Activated CD4-positive, alpha-beta T cell treated with anti-CD3 and anti-CD28 coated beads, Interleukin-2, amount 50 U/mL, for 4 hours (primary cell): ENCODE results near the gene TCERG1.

Experiments
- DNase-seq, 2 experiments: peaks; one replicate each; pipeline ENCODE4 v3.0.0-alpha.2; 2020

TCERG1 gene

GRCh38 chr5:146458894-146459293 lies 11.8 kb downstream of the TCERG1 start:
- no peak for DNase-seq

DNA sequence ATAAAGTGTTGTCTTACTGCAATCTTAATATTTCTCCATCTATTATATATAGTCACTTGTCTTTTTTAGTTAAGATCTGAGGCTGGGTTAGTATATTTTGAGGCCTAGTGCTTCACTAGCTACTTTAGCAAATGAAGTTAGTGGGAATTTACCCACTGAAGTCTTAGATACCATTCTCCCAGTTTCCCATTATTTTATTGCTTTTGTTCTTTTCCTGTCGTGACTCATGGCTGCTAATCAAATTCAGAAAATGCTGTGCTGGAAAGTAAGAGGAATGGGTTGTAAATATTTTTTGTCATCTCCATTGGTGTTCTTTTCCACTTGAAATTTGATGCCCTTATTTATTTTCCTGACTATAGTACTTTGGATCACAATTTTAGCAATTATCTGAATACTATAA lies 14.2 kb downstream of the TCERG1 start:
- DNase-seq, result no peak

DNA sequence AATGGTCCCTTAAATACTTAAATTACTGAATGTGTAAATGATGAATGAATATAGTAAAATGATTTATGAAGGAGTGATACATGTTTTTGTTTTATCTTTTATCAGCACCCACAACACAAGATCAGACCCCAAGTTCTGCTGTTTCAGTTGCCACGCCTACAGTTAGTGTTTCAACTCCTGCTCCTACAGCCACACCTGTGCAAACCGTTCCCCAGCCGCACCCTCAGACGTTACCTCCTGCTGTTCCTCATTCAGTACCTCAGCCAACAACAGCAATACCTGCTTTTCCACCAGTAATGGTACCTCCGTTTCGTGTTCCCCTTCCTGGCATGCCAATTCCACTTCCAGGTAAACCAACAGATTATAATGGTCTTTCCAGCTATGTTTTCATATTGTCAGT lies 16.3 kb downstream of the TCERG1 start:
- DNase-seq, result no peak

DNA sequence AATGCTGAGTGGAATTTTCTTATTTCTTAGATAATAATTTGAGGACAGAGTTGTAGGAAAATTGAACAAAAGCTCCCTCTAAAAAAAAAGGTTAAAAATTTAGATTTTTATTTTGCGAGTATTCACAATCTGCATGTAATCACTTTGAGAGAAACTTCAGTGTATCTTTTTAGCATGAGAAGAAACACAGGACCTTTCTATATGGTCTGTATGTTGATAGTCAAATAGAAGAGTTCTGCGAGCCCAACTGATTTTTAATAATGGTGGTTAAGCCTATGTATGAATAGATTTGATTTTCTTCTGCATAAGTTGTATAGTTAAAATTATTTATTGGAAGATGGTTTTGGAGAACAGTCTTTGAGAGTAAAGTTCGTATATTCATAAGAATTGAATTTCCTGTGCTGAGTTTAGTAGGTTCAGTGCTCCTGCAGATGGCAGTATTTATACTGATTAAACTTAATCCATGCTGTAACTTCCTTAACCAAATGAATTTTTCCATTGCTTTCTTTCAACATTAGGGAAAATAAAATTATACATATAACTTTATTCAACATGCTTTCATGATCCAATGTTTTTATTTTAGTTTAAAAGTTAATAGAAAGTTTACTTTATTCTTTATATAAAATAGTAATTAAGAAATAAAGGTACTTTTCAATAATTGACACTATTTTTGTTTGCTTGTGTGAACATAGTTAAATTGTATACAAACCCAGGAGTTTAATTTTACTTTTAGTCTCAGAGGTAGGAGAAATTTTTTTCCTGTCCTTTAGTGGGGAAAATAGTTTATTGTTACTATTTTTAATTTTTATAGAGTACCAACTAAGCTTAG lies 19.6 kb downstream of the TCERG1 start:
- no peak for DNase-seq

DNA sequence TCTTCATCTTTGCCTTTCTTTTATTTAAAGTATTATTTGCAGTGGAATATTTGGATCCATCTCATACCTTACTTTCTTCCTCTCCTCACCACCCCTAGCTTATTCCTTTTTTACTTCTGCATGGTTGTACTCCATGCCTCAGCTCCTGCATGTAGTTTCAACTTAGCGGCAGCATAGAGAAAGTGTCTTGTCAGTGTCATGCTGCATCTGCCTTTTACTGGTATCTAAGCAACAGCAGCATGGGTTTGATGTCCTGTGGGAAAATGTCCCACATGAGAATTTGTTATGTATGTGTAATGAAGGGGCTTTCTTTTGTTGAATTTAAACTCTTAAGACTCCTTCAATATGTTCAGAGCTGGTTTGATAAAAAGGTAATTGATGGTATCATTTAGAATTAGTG lies 20.6 kb downstream of the TCERG1 start:
- DNase-seq, result no peak

GRCh38 chr5:146474065-146474464 lies 26.9 kb downstream of the TCERG1 start:
- no peak for DNase-seq

DNA sequence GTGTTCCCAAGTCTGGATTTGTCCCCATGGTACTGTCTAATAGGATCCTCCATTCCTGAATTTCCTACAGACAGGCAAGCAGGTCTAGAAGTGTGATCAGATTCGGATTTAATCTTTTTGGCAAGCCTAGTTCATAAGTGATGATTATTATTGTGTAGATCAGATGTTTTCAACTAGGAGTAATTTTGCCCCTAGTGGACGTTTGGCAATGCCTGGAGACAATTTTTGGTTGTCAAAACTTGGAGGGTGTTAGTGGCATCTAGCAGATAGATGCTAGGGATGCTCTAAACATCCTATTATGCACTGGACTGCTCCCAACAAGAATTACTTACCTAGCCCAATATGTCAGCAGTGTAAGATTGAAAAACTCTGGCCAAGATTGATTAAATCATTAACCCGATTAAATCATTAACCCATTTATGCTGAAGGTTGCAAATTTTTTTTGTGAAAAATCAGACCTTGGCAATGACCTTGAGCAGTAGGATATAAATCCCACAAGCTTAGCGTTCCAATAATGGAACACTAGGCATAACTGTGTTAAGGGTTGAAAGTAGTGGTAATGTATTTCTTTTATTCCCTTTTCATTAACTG lies 28.2 kb downstream of the TCERG1 start:
- no peak for DNase-seq

GRCh38 chr5:146475906-146476305 lies 28.8 kb downstream of the TCERG1 start:
- no peak for DNase-seq

DNA sequence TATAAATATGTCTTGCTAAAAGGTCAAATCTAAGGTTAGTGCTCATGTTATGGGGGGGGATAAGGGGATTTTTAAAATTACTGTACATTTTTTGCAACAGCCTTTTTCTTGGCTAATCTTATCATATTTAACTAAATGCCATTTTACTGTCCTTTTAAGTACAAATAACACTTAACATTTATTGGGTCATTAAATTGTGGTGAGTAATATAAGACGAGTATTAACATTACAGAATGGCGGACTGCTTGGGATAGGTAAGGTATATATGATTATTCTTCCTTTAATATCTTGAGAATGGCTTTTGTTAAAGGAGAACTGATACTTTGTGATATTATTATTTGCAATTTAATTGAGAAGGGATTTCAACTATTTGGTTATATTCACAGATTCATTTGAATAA lies 35.6 kb downstream of the TCERG1 start:
- no peak for DNase-seq

DNA sequence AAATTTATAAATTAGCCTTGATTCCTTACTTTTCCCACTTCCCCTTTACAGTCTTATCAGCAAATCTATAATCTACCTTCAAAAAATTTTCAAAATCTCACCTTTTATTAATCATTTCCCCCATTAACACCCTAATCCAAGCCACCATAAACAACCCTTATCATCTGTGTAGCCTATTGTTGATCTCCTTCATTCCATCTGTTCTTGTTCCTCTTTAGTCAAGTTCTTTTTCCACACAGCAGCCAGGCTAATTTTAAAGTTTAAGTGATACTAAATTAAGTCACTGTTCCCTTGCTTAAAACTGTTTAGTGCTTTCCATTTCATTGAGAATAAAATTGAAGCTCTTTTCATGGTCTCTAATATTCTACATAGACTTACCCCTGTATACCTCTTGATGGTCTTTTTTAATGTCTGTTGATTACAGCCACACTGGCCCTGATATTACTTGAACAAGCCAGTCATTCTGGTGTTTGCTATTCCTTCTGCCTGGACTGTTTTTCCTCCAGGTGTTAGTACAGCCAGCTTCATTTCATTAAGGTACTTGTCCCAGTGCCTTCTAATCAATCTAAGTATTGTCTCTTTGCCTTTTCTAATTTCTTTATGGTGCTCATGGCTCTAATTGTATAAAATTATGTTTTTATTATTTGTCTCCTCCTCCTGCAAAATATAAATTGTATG lies 37.7 kb downstream of the TCERG1 start:
- DNase-seq, result no peak

DNA sequence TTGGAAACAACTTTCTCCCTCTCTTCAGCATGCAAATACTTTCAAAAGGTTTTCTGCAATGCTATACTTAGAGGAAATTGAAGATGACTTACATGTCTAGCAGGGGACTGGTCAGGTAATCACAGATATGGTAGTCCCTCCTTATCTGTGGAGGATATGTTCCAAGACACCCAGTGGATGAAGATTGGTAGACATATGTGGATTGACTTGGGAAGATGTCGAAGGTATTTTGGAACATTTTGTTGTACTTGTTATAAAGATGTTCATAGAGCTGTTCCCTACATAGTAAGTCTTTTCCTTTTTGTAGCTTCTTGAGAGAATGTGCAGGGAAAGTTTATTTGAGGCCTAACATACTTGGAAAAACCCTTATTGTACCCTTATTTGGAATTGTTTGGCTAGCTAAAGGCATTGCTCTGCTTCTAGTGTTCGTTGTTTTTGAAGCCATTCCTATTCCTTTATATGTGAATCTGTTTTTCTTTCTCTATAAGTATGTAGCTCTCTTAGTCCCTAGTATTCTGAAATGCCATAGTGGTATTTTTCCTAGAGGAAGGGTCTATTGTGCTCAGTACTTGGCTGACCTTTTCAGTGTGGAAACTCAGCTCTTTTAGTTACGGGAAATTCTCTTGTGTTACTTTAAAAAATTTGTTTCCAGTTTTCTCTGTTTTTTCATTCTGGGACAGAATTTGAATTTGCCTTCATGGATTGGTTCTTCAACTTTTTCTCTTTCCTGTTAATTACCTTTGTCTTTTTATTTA lies 43.1 kb downstream of the TCERG1 start:
- DNase-seq, result no peak

DNA sequence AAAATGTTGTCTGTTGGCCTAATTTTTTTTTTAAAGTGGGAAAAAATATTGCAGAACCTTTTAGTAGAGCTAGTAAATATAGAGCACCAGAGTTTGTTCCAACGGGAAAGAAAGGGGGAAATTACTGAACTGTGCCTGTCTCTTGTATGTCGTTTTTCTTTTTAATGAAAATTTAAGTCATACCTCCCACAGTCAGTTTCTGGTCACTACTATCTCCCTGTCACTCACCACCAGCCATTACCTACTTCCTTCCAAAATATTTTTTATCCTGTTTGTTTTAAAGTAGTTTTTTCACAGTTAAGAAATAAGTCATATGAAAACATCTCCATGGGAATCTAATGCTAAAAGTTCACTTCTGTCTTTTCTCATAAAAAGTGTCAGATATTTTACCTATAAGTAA lies 47.5 kb downstream of the TCERG1 start:
- no peak for DNase-seq

DNA sequence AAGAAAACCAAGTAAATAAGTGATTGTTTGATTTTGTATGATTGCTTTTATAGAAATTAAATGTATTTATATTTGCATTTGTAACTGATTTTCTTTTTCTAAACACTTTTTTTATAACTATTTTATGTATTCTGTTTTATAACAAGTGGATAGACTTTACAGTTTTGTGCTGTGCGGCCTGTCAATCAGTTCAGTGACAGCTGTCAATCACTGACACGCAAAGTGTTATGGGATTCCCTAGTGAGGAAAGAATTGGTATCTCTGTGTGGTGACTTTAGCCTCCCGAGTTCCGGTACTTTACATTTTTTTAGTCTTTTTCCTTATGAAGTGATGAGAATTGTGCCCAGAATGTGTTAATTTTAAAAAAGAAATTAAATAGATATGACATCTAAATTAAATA lies 52.5 kb downstream of the TCERG1 start:
- DNase-seq, result no peak

GRCh38 chr5:146507428-146507827 lies 60.3 kb downstream of the TCERG1 start:
- DNase-seq, result no peak

DNA sequence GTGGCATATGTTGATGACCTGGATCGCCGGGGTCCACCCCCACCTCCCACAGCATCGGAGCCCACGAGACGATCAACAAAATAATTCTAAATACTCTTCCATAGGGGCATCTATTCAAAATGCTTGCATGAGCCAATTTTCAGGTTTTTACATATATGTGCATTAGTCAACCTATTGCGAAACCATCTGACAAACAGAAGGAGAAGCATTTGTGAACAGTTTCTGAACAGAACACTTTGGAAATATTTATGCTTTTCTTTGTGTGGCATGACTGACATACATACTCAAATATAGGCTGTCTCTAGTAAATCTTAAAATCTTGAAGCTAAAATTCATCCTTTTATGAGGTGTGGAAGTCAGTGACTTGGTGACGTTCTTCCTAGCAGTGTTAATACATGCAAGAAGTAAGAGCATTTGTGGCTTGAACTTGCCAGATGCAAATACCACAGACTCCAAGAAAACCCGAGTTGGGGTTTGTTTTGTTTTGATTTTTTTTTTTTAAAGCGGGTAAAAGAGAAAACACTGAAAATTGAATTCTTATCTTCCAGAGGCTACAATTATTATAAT lies 63.5 kb downstream of the TCERG1 start:
- no peak for DNase-seq

DNA sequence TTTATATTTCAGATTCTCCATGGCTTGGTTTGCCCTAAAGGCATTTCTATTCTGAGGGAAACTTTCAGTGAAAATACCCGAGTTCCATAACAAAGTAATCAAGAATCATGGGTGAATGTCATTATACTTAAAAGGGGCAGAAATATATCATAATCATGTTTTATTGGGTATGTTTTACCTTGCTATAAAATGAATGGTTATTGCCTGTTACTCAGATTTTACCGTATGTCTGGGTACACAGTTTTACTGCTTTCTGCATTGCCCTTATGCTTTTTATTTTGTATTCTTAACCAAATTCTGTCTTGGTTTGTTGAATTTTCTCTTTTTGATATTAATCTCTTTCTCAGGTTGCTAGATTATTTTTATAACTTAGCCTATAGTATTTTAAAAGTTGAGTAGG lies 66.3 kb downstream of the TCERG1 start:
- DNase-seq, result no peak

DNA sequence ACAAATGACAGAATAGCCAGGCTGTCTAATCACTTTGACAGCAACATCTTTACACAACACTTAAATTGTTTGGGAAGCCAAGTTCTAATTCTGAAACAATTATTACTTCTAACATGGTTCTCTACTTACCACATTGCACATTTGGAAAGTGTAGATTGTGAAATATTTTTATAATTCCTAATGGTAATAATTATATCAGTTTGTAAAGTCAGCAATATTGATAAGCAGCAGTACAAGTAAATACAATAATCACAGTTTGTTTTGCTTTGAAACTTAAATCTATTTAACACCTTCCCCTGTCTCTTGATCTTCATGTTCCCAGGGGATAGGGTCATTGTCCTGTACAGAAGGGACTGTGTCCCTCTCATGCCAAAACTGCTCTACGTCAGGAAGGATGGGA lies 67.4 kb downstream of the TCERG1 start:
- DNase-seq, result no peak

DNA sequence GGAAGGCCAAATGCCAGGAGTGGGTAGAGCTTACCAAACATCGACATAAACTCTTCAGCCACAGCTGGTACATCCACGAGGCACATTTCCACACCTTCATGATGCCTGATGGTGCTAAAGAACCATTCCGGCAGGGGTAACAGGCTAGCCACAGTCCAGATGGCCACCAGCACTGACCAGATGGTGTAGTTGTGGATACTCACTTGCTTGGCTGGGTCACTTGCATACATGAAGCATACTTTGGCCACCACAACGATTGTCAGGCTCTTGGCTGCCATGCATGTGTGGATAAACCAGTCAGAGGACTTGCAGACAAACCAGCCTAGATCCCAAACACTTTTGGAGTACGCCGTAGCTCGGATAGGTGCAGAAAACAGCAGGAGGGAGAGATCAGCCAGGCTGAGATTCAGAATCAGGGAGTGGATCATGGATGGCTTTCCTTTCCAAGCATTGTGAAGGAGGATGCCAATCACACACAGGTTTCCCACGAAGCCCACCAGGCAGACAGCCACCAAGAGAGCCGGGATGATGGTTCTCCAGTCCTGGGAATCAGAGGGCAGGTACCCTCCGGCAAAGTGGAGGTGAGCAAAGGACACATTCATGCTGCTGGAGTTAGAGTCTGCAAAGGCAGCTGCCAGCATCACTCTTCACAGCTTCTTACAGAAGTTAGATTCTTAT lies 68.5 kb downstream of the TCERG1 start:
- DNase-seq, result no peak

- no peak for DNase-seq
Observed at GRCh38 chr5:146516151-146516475, 69.0 kb downstream of the TCERG1 start, which contains the start of gene GPR151. TSS of gene GPR151 (minus strand) at chr5:146516190. CDS start at chr5:146516113, 77 bp downstream.

- no peak for DNase-seq
Observed at GRCh38 chr5:146519554-146519953, 72.4 kb downstream of the TCERG1 start.

GRCh38 chr5:146520731-146521130 lies 73.6 kb downstream of the TCERG1 start:
- DNase-seq, result no peak

GRCh38 chr5:146521403-146522106 lies 74.4 kb downstream of the TCERG1 start:
- DNase-seq, result no peak
